CD4-positive, alpha-beta T cell treated with Interleukin-12 subunit alpha and Interleukin-12 subunit beta, for 1 hour (primary cell): Measurements from ENCODE around the gene P2RY6.

Source experiments
- DNase-seq: peaks from one replicate; pipeline ENCODE4 v3.0.0-alpha.2; 2020

P2RY6 gene

DNA sequence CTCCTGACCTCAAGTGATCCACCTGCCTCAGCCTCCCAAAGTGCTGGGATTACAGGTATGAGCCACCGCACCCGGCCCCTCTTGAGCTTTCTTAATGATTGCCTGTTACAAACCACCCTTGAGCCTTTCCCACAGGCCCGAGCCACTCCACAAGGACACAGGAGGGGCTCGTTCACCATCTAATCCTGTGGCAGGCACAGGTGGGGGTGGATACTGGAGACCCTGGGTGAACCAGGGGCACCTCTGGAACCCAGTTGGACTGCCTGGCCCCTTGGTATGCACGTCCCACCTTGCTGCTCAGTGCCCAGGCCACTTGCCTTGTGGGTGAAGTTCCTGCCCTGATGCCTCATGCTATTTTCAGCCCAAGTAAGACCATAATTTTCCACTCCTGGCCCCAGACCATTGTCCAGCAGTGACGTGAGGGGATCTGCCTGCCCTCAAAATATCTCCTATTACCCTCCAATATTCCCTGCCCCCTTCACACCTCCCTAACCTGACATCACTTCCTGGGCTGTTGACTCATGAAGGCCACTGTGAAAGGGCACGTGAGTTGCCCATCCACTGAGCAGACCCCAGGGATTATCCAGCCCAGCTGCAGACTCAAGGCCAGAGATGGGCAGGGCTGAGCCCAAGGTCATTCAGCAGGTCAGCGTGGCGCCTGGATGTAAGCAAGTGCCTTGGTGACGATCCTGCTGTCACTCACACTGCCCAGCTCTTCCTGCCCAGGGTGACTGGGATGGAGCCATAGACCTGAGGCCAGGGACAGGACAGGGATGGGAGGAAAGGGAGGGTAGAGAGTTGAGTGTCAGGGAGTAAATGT is 34.5 kb upstream of the P2RY6 start:
- no peak for DNase-seq

DNA sequence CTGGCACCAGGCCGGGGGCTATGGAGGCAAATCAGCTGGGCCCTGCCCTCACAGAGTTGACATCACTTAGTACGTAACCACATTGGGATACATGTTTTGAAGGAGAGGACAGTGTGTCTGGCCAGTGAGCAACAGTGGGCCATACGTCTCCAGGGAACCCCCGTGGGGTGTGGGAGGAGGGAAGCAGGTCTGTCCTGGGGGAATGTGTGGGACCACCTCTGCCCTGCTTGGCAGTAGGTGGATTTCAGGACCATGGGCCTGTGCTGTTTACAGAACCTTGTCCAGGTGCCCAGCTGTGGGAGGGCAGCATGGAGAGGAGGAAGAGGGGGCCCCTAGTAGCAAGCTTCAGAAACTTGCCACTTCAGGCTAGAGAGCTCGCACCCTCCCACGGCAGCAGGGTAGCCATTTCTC is 33.0 kb upstream of the P2RY6 start:
- DNase-seq: no peak

DNA sequence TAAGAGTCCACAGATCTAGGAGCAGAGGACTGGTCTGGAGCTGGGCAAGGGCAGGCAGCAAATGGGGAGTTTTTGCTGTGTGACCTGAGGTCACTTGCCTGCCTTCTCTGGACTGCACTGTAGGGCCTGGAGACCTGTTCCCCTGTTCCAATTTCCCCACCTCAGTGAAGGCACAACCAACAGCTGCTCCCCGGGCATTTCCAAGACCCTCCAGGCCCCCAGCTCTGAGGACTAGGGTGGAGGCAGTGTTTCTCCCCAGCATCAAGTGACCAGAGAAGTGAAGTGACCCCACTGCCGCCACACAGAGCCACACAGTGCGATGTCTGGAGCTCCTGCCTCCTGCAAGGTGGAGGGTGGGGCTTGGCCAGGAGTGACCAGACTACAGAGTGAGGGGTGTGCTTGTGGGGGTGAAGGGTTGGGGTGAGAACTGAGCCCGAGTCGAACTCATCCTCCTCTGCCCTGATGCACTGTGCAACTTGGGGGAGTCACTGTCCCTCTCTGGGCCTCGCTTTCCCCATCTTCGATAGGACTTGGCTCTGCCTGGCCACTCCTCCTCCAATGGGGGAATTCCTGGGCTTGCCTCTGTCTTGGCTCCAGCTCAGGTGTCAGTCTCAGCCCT is 32.5 kb upstream of the P2RY6 start:
- no peak for DNase-seq

DNA sequence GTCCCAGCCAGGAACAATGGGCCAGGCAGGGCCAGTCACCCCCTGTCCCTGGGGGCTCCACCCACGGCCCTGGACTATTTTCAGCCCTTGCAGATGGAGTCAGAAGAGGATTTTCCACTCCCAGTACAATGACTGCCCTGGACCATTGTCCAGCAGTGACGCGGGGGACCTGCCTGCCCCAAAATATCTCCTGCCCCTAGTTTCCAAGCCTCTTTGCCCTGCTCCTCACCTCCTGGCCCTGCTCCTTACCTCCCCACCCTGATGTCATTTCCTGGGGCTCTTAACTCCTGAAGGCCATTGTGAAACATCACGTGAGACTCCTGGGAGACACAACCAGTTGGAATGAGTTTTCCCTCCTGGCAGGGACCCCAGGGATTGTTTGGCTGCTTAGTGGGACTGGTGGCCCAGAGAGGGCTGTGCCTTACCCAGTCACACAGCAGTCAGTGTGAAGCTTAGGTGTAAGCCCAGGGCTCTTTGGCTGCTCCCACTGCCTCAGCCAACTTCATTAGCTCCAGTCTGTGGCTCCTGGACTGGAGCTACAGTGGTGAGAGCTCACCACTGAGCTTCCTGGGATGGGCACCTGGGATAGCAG is 31.9 kb upstream of the P2RY6 start:
- DNase-seq: no peak

DNA sequence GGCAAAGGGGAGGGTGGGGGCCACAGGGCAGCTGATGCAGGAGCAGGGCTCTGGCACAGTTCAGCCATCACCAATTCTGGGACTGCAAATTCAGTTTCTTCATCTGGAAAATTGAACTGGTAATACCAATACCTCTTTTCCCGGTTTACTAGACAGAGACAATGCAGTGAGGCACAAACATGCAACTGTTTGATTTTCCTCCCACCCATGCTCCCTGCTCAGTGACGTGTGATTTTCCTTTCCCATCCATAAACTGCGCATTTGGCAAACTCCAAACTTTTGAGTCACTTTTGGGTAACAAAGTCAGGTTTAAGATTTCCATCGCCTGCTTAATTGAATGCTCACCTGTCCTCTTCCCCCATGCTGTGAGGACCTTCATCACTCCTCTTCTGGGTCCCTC is 30.8 kb upstream of the P2RY6 start:
- no peak for DNase-seq

DNA sequence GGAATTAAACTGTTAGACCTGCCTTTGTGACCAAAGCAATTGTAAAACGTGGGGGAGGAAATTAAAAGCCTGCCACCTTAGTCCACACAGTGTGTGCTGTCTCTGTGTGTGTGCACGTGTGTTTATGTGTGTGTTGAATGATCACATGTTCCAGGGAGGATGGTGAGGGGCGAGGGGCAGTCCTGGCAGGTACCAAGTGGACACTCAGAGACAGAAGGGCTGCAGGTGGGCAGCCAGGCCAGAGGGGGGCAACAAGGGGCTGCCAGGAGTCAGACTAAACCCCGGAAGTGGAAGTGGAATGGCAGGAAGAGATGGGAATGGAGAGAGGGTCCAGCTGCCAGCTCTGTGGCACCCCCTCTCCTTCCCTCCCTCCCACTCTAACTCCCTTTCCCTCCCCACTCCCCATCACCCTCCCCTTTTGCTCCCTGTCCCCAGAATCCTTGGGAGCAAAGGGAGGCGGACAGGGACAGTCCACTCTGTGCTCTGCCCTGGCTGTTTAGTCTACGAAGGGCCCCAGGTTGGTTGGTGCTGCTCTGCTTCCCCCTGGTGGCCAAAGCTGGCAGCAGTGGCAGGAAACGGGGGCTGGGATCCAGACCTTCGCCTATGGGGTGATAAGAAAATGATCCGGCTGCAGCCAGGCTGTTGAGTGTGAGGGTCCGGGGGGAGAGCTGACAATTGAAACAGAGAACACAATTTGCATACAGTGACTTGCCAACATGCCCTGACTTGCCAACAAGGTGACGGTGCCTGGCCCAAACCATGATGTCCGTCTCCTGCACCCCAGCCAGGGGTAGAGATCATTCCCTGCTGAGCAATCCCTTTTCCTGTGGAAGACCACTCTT is 29.7 kb upstream of the P2RY6 start:
- DNase-seq: peak; percentile 53

DNA sequence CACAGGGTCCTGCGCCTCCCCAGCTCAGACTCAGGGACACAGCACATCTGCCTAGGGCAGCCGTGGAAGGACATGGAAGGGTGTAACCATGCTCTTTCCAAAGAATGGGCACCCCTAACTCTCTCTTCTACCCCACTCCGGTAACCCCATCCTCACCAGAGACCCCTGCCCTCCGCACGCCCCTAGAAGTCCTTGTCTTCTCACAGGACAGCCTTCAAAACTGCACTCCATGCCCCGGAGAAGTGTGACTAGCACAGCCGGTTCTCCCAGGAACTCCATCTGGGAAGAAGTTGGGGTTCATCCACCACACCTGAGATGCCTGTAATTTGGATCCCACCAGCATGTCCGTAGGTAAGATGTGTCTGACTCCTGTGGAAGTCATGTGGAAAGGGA is 29.0 kb upstream of the P2RY6 start:
- DNase-seq: no peak

DNA sequence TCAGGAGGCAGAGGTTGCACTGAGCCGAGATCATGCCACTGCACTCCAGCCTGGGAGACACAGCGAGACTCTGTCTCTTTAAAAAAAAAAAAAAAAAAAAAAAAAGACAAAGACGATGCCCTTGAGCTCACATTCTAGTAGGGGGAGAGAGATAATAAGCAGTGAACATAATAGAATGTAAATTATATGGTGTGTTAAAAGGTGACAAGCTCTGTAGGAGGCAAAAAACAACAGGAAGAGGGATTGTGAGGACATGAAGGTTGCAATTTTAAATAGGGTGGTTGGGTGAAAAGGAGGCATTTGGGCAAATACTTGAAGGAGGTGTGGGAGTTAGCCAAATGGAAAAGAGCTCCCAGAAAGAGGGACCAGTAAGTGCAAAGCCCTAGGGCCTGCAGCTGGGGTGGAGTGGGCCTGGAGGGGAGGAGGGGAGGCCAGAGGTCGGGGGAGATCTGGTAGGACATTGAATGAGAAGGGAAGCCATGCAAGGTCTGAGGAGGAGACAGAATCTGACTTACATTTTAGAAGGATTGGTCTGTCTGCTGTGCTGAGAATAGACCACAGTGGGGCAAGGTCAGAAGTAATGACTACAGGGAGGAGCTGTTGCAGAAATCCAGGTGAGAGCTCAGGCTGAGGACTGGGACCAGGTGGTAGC is 27.4 kb upstream of the P2RY6 start:
- no peak for DNase-seq

DNA sequence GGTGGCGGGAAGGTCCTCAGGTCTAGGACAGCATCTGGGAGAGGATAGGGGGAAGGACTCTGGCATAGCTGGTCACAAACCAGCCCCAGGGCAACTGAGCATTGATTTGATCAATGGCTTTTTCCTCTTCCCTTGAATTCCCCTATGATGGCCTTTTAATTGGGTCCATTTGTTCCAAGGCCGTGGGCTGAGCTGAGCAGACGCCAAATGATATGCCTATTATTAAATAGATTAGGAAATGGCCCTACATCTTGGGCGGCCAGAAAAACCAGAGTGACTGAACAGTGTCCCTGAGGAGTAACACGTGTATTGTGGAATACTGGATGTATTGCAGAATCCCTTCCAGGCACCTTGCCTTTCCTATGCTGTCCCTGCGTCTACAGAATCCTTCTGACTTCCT is 26.7 kb upstream of the P2RY6 start:
- no peak for DNase-seq

DNA sequence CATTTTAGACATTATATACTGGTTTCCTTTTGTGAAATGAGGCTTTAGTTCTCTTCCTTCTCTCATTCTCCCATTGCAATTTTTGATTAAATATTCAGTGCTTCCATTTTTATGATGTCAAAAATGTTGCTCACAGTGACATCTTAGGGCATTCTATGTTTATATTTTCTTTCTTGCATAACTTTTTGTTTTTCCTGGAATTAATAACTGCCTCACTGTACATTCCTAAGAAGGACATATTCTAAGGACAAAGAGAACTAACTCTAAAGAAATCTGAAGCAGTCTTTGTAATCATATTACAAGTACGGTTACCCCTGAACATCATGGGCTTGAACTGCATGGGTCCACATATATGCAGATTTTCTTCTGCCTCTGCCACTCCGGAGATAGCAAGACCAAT is 25.8 kb upstream of the P2RY6 start:
- no peak for DNase-seq

DNA sequence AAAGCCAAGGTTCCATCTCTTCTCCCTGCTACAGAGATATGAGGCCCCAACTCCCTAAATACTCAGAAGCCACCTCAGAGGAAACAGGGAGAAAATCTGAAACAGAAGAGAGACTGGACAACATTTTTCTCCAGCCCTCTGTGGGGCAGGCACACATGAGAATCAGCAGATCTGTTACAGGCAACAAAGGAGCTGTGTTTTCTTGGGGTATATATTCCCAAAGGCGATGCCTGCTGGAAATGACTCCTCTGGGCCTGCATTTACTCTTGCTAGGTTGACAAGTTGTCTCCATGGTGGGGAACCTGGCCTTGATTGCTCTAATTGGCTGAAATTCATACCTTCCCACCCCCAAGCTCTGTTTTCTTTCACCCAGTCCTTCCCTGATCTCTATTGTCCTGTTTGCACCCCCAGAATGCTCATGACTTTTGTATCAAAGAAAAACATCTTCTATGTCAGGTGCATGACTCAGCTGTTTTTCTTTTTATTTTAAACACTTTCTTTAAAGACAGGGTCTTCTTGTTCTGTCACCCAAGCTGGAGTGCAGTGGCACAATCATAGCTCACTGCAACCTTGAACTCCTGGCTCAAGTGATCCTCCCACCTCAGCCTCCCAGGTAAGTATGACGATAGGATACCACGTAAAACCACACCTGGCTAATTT is 23.5 kb upstream of the P2RY6 start:
- no peak for DNase-seq

DNA sequence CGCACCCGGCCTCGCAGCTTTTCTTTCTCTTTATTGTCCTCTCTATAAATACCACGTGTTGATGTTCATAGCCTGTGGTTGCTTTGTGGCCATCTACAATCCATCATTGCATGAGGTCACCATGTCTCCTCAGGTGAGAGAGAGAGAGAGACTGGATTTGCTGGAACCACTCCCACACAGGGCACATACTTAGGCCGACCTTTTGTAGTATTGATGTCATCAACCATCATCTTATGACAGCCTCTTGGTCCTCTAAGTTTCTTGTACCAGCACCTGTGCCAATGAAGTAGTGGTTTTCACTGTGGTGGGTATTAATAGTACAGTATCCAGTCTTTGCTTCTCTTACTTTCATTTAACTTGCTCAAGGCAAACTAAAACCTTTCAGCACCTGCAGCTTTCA is 22.8 kb upstream of the P2RY6 start:
- no peak for DNase-seq

DNA sequence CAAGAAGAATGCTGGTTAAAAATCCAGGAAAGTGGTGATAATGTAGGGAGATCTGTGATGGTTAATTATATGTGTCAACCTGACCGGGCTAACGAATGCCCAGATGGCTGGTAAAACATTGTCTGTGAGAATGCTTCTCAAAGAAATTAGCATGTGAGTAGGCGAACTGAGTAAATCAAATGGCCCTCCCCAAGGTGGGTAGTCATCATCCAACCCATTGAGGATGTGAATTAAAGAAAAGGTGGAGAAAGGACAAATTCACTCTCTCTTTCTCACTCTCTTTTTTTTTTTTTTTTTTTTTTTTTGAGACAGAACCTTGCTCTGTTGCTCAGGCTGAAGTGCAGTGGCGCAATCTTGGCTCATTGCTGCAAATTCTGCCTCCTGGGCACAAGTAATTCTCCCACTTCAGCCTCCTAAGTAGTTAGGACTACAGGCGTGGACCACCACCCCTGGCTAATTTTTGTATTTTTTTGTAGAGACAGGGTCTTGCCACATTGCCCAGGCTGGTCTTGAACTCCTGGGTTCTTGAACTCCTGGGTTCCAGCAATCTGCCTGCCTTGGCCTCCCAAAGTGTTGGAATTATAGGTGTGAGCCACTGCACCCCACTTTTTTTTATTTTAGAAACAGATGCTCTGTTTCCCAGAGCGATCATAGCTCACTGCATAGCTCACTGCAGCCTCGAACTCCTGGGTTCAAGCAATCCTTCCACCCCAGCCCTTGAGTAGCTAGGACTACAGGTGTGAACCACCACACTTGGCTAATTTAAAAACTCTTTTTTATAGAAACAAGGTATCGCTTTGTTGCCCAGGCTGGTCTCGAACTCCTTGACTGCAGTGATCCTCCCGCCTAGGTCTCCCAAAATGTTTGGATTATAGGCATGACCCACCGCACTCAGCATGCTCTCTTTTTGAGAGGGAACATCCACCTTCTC is 22.0 kb upstream of the P2RY6 start:
- DNase-seq: no peak

DNA sequence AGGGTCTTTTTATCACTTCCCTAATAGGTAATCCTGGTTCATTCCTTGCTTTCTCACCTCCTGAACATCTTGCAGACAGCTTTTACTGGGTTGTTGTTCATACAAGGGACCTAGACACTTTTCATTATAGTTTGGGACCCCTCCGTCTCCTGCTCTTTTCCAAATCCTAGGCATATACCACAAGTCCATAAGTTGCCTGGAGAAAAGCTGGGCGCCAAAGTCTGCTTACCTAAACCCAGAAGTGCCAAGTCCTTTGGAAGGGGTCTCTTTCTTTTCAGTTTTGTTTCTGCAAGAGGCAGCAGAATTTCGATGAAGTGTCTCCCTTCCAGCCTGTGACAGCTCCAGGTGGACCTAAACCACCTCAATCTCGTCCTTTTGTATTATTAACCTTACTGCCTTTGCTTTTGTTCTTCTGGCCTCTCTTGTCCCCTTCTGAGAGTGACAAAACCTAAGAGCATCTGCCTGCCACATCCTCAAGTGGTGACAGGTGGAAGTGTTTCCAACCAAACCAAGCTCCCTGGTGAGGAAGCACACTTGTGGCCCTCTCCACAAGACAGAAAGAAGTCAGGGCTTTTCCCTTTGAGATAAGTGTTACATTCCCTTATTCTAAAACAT is 19.5 kb upstream of the P2RY6 start:
- DNase-seq: no peak

DNA sequence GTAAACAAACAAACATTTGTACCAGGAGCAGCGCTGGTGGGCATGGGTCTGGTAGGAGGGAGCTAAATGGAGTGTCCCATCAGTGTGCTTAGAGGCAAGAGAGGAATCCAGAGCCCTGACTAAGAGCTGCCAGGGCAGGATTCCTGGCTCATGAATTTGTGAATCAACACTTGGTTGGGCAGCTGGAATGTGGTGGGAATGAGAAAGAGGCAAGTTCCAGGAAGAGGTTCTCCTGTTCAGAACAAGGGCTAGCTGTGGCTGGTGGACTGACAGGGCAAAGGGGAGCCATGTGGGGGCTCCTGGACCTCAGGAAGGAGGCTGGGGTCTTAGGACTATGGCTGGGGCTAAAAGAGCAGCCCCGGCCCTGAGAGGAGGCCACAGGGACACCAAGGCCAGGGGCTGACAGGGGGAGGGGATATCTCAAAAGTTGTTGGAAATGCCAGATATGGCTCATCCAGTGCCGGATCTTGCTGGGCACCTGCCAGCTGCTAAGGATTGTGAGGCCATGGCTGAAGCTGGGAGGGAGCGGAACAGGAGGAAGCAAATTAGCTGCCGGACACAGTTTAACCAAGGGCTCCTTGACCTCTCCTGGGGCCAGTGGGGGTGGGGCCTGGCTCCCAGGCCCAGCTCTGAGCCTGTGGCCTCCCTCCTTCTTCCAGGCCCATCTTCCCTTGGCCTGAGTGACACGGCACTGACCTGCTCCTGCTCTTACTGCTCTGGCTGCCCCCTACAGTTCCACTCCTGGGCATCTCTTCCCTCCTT is 14.6 kb upstream of the P2RY6 start:
- DNase-seq: no peak

DNA sequence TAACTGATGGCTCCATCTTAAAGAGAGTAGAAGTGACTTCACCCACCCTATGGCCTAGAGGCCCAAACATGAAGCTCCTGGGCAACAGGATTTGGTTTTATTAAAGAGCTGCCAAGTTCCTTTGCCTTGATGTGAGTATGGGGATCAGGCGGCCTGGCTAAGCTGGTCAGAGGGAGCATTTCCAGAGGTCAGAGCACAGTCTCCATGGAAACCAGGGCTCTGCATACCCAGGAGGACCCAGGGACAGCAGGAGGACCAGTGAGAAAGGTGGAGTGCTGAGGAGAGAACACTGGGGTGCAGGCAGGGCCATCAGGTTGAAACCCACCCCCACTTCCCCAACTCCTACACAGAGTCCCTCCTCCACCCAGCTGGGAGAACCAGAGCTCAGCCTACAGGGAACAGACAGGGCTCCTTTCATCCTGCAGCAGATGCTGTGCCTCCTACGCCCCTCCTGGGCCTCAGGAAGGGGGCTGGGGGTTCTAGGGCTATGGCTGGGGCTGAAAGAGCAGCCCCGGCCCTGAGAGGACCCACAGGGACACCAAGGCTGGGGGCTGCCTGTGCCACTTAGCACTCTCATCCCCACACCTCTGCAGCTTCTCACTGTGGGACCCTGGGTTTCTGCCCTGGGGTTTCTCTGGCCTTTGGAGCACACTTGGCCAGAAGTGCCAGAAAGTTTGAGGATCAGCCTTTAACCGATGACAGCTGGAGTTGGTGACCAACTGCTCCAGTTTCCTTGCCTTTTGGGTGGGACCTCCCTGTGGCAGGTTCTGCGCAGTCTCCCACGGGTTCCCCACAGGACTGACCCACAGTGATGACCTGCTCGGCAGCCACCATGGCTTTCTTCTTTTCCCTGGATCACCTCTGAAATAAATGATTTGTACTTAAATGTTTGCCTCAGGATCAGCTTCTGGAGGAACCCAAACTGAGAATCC is 13.8 kb upstream of the P2RY6 start:
- no peak for DNase-seq

DNA sequence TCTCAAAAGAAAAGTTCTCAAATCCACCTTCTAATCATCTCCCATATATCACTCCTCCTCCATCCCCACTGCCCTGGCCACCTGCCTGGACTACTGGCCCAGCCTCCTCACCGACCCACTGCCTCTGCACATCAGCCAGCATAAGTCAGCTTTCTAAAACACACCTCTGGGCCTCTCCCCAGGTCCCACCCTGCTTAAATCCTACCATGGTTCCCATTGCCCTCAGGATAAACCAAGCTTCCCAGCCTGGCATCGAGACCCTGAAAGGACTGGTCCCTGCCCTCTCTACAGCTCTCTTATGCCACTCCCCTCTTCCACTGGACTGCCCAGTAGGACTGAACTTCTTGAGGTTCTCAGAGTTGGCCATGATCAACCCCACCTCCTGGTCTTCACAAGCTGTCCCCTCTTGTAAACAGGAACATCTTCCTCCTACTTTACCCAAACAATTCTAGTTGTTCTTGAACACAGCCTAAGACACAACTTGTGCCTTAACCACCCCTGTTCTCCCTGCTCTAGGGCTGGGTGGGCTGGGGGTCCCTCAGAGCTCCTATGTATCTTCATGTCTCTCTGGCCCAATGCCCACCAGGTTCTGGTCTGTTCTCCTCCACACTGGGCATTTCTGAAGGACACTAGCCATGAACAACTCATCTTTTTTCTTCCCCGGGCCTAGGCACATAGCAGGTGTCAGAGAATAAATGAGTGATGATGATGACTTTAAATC is 12.6 kb upstream of the P2RY6 start:
- no peak for DNase-seq

DNA sequence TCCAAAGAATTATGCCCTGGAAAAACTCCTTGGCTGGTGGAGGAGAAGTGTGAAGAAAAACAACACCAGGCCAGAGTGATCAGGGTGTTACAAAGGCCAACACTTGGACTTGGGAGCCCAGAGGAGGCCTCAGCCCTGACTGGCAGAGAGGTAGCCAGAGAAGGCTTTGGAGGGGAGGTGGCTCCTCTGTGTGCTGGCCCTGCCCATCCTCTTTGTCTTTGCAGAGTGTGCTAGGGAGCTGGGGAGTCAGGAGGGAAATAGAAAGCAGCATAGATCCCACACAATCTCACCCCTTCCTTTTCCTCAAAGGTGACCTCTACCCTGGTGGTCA is 12.0 kb upstream of the P2RY6 start:
- DNase-seq: no peak
